HepG2 (cell line): ENCODE results near the gene MCFD2. TPM values are rescaled to one million over a fixed set of nuclear protein-coding genes. Genes with fewer than 3 reads are reported as not detected.
A peak's percentile ranks its signal among the peaks of the same experiment; 100 is the strongest.

Experiments
- BCL6 ChIP-seq: IDR thresholded peaks from 2 replicates; pipeline ENCODE4 v1.6.1; 2016; ENCODE audit warnings: missing genetic modification reagents, missing compliant biosample characterization
- GTF3A ChIP-seq: sonication (generic); formaldehyde crosslinking; conservative IDR thresholded peaks from 2 replicates; pipeline ENCODE4 v1.4.0; 2020; ENCODE audit warnings: mild to moderate bottlenecking, missing genetic modification reagents
- HDAC2 ChIP-seq: sonication (generic); formaldehyde crosslinking; IDR thresholded peaks from 2 replicates; pipeline ENCODE4 v1.4.0; 2020; ENCODE audit warnings: missing genetic modification reagents
- HMG20A ChIP-seq: IDR thresholded peaks from 2 replicates; pipeline ENCODE4 v1.6.1; 2016; ENCODE audit warnings: borderline replicate concordance
- RFX3 ChIP-seq: IDR thresholded peaks from 2 replicates; pipeline ENCODE4 v1.6.1; 2016; ENCODE audit warnings: missing biosample characterization, missing genetic modification reagents
- SALL1 ChIP-seq: sonication (generic); formaldehyde crosslinking; IDR thresholded peaks from 2 replicates; pipeline ENCODE4 v1.8.0; 2022; ENCODE audit warnings: mild to moderate bottlenecking, missing genetic modification reagents
- STAG1 ChIP-seq: sonication (generic); formaldehyde crosslinking; IDR thresholded peaks from 2 replicates; pipeline ENCODE4 v1.4.0; 2020; ENCODE audit warnings: missing genetic modification reagents
- TGIF2 ChIP-seq: IDR thresholded peaks from 2 replicates; pipeline ENCODE4 v1.6.1; 2016; ENCODE audit warnings: control low read depth, missing compliant biosample characterization
- ZNF432 ChIP-seq: sonication (generic); formaldehyde crosslinking; IDR thresholded peaks from 2 replicates; pipeline ENCODE4 v1.5.0; 2020; ENCODE audit warnings: missing genetic modification reagents, mild to moderate bottlenecking, borderline replicate concordance
- polyA plus RNA-seq, 8 experiments: library from polyadenylated mRNA; depleted of rRNA in 3 of 8; stranded (reverse) in 7 of 8; unstranded in 1 of 8; fragments of >200 nt; fragmentation: Illumina TruSeq in 4 of 8; extraction: Trizol in 4 of 8; gene quantifications; 2 replicates each; pipeline versions ENCODE4 v1.2.1 to v1.2.3, GENCODE V29; 2011 to 2016; ENCODE audit warnings: low read depth in 4 of 8, missing spikeins in 1 of 8, mixed read lengths in 1 of 8; ENCODE audit not compliant: insufficient read depth in 1 of 8
- total RNA-seq, 5 experiments: library from RNA; depleted of rRNA; stranded (reverse); fragments of >200 nt; fragmentation: Illumina TruSeq; extraction: Trizol; gene quantifications; 2 replicates each; pipeline ENCODE4 v1.2.3, GENCODE V29; 2016; ENCODE audit warnings: low read depth in 1 of 5
- TF ChIP-seq, protein P1 (sequence below): sonication (generic); formaldehyde crosslinking; IDR thresholded peaks from 2 replicates; pipeline ENCODE4 v1.5.1; 2020; ENCODE audit warnings: mild to moderate bottlenecking, missing genetic modification reagents, moderate library complexity
- TF ChIP-seq, protein P2 (sequence below): sonication (generic); formaldehyde crosslinking; IDR thresholded peaks from 2 replicates; pipeline ENCODE4 v1.5.0; 2020; ENCODE audit warnings: mild to moderate bottlenecking, missing genetic modification reagents, moderate library complexity

MCFD2 gene
- total and polyA plus RNA-seq, 2 of the 13 experiments (the other 11 are each of a cell fraction or from before 2014, with no cell fraction given): 183 to 232 TPM

DNA sequence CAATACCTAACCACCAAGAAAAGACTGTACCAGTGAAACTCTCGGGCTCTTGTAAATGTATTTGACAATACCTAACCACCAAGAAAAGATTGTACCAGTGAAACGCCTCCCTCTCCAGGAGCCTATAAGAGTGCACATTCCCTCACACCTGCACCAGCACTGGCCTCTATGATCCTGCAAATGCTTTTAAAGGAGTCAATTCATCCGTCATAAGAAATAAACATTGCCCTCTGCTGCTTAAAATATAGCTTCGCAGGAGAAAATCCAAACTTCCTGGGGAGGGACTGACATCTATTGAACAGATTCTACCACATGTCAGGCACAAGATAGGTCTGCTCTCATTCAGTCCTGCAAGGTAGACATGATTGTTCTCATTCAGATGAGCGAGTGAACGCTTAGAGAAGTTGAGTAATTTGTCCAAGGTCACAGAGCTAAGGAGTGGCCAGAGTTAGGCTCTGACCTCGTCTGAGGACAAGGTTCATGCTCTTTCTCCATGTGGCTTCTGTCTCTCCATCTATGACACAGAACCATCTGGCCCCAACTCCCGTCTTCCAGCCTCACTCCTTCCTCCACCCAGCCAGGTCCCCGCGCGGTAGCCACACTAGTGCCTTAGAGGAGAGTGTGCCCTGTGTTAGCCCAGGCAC is 38.7 kb downstream of the MCFD2 start (continued):
- TF ChIP-seq BCL6 (CRISPR knock-in tag) (0 out of 2 replicates have a peak, but pooled peaks have one; percentile 21), GTF3A (no peak), TGIF2 (CRISPR knock-in tag) (0 out of 2 replicates have a peak, but pooled peaks have one; percentile 13), SALL1 (CRISPR knock-in tag) (0 out of 2 replicates have a peak, but pooled peaks have one; percentile 24), STAG1 (CRISPR knock-in tag) (peak; percentile 56), ZNF432 (CRISPR knock-in tag) (no peak), HDAC2 (CRISPR knock-in tag) (peak; percentile 28; the same call in 1 of the 2 replicates), HMG20A (CRISPR knock-in tag) (peak; percentile 34; the same call in 1 of the 2 replicates), RFX3 (CRISPR knock-in tag) (no peak)
- TF ChIP-seq, protein P1, sequence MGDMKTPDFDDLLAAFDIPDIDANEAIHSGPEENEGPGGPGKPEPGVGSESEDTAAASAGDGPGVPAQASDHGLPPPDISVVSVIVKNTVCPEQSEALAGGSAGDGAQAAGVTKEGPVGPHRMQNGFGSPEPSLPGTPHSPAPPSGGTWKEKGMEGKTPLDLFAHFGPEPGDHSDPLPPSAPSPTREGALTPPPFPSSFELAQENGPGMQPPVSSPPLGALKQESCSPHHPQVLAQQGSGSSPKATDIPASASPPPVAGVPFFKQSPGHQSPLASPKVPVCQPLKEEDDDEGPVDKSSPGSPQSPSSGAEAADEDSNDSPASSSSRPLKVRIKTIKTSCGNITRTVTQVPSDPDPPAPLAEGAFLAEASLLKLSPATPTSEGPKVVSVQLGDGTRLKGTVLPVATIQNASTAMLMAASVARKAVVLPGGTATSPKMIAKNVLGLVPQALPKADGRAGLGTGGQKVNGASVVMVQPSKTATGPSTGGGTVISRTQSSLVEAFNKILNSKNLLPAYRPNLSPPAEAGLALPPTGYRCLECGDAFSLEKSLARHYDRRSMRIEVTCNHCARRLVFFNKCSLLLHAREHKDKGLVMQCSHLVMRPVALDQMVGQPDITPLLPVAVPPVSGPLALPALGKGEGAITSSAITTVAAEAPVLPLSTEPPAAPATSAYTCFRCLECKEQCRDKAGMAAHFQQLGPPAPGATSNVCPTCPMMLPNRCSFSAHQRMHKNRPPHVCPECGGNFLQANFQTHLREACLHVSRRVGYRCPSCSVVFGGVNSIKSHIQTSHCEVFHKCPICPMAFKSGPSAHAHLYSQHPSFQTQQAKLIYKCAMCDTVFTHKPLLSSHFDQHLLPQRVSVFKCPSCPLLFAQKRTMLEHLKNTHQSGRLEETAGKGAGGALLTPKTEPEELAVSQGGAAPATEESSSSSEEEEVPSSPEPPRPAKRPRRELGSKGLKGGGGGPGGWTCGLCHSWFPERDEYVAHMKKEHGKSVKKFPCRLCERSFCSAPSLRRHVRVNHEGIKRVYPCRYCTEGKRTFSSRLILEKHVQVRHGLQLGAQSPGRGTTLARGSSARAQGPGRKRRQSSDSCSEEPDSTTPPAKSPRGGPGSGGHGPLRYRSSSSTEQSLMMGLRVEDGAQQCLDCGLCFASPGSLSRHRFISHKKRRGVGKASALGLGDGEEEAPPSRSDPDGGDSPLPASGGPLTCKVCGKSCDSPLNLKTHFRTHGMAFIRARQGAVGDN (CRISPR knock-in tag): peak; percentile 24; the same call in 1 of the 2 replicates
- TF ChIP-seq, protein P2, sequence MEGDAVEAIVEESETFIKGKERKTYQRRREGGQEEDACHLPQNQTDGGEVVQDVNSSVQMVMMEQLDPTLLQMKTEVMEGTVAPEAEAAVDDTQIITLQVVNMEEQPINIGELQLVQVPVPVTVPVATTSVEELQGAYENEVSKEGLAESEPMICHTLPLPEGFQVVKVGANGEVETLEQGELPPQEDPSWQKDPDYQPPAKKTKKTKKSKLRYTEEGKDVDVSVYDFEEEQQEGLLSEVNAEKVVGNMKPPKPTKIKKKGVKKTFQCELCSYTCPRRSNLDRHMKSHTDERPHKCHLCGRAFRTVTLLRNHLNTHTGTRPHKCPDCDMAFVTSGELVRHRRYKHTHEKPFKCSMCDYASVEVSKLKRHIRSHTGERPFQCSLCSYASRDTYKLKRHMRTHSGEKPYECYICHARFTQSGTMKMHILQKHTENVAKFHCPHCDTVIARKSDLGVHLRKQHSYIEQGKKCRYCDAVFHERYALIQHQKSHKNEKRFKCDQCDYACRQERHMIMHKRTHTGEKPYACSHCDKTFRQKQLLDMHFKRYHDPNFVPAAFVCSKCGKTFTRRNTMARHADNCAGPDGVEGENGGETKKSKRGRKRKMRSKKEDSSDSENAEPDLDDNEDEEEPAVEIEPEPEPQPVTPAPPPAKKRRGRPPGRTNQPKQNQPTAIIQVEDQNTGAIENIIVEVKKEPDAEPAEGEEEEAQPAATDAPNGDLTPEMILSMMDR (CRISPR knock-in tag): peak; percentile 57
